Smooth muscle cell of trachea (primary cell): ENCODE results near the gene ZNF280C. TPM values are rescaled to one million over a fixed set of nuclear protein-coding genes. Genes with fewer than 3 reads are reported as not detected.

Experiments used
- total RNA-seq: library from RNA; depleted of rRNA; stranded (reverse); fragments of >200 nt; gene quantifications from 2 replicates; pipeline ENCODE4 v1.2.1, GENCODE V29; 2014

Gene ZNF280C
- total RNA-seq, result 3.6 and 4.8 TPM in 2 replicates

GRCh38 chrX:130268449-130269170, at the start of gene ZNF280C:
Gene ZNF280C (minus strand): TSS chrX:130268899. CDS start chrX:130260449, 8,450 bp downstream.

GRCh38 chrX:130171446-130172126, 97.1 kb downstream of the ZNF280C start, which contains the start of gene RAB33A:
Gene RAB33A (plus strand): TSS chrX:130171962. CDS start chrX:130172063, 101 bp downstream.

GRCh38 chrX:130165703-130166502, 102.8 kb downstream of the ZNF280C start, which contains the start of gene AIFM1:
Gene AIFM1 (minus strand): TSS chrX:130165841. CDS start chrX:130165656, 185 bp downstream.

Other genes starting within 250 kb of the ZNF280C start
- 9.7 and 14.1 TPM in 2 replicates for gene ELF4, start 158.4 kb downstream of the ZNF280C start, total RNA-seq
- 16.7 and 23.9 TPM in 2 replicates for gene AIFM1, start 103.1 kb downstream of the ZNF280C start, total RNA-seq
- gene RAB33A, start 96.9 kb downstream of the ZNF280C start, total RNA-seq, result 1.3 and 3.8 TPM in 2 replicates
- 9.3 and 18.0 TPM in 2 replicates for gene SLC25A14, start 71.0 kb upstream of the ZNF280C start, total RNA-seq
- not detected in 2 replicates for gene GPR119, start 116.8 kb upstream of the ZNF280C start, total RNA-seq
- 20.5 and 23.9 TPM in 2 replicates for gene RBMX2, start 133.1 kb upstream of the ZNF280C start, total RNA-seq